HL-60/S4 treated with retinoic acid at 250 ng/mL for 4 days and 3 days (cell line): ENCODE data around the gene PSMB8.

Experiments
- in situ Hi-C: fragments of 300-500 bp; cut with MboI; formaldehyde crosslinking; loops from 2 replicates; pipeline ENCODE4 v1.7.0; 2022; ENCODE audit warnings: low sequenced_read_pairs

Gene PSMB8

GRCh38 chr6:32803416-32803815 lies 40.4 kb downstream of the PSMB8 start:
- in situ Hi-C loops, result no loop called here

GRCh38 chr6:32799740-32800139 lies 44.1 kb downstream of the PSMB8 start:
- in situ Hi-C loops, result loop anchor here (10.0 kb wide), 1 partner anchor 375 kb away; no protein-coding TSS in a partner anchor

GRCh38 chr6:32799168-32799567 lies 44.7 kb downstream of the PSMB8 start:
- in situ Hi-C loops, result loop anchor here (10.0 kb wide), 1 partner anchor 374 kb away; no protein-coding TSS in a partner anchor

- in situ Hi-C loops, result loop anchor here (10.0 kb wide), 1 partner anchor 372 kb away; no protein-coding TSS in a partner anchor
Measured at GRCh38 chr6:32796848-32797776, 46.7 kb downstream of the PSMB8 start.

GRCh38 chr6:32794510-32794909 lies 49.3 kb downstream of the PSMB8 start:
- in situ Hi-C loops, result loop anchor here (10.0 kb wide), 1 partner anchor 370 kb away; no protein-coding TSS in a partner anchor

GRCh38 chr6:32792901-32793435 lies 50.9 kb downstream of the PSMB8 start:
- in situ Hi-C loops, result loop anchor here (10.0 kb wide), 1 partner anchor 368 kb away; no protein-coding TSS in a partner anchor
